Gastroesophageal sphincter (tissue), 4 donors: ENCODE data around the gene LMF1. TPM values are rescaled to one million over a fixed set of nuclear protein-coding genes. Genes with fewer than 3 reads are reported as not detected.

Experiments used
- ATAC-seq: fragments of 150-250 bp; one replicate; pipeline ENCODE4 v1.9.1; 2016; ENCODE audit warnings: mild to moderate bottlenecking, moderate library complexity
- H3K27ac ChIP-seq, 4 donors: fragments of 200-600 bp; sonication (generic) in 3 of 4; 1 replicate in 3 of 4; 2 replicates in 1 of 4; pipeline ENCODE4 v1.5.1; 2016 to 2019
- H3K27me3 ChIP-seq: fragments of 200-600 bp; sonication (generic); one replicate; pipeline ENCODE4 v1.5.1; 2019
- H3K36me3 ChIP-seq, 2 donors: fragments of 200-600 bp; sonication (generic); one replicate each; pipeline ENCODE4 v1.5.1; 2019; ENCODE audit warnings: control low read depth in 1 of 2
- H3K4me1 ChIP-seq, 3 donors: fragments of 200-600 bp; sonication (generic); 1 replicate in 2 of 3; 2 replicates in 1 of 3; pipeline ENCODE4 v1.5.1; 2016 to 2019; ENCODE audit warnings: control low read depth in 2 of 3
- H3K4me3 ChIP-seq, 2 donors: fragments of 200-600 bp; sonication (generic); one replicate each; pipeline ENCODE4 v1.5.1; 2019; ENCODE audit warnings: mild to moderate bottlenecking in 1 of 2, moderate library complexity in 1 of 2
- H3K9me3 ChIP-seq, 3 donors: fragments of 200-600 bp; sonication (generic); one replicate each; pipeline ENCODE4 v1.5.1; 2017 to 2019; ENCODE audit warnings: control low read depth in 2 of 3
- CTCF ChIP-seq, 4 experiments: fragments of 200-600 bp in 2 of 4; fragments of 450-650 bp in 2 of 4; sonication (generic) in 1 of 4; IDR thresholded peaks; one replicate each; pipeline ENCODE4 v1.5.1; 2017 to 2019; ENCODE audit warnings: antibody characterized with exemption in 4 of 4, mild to moderate bottlenecking in 2 of 4, moderate library complexity in 2 of 4
- EP300 ChIP-seq: sonication (generic); formaldehyde crosslinking; IDR thresholded peaks from one replicate; pipeline ENCODE4 v1.6.1; 2017; ENCODE audit warnings: antibody characterized with exemption, mild to moderate bottlenecking
- POLR2A ChIP-seq, 2 donors: fragments of 450-650 bp; IDR thresholded peaks; one replicate each; pipeline ENCODE4 v1.6.1; 2017; ENCODE audit warnings: antibody characterized with exemption in 2 of 2, mild to moderate bottlenecking in 2 of 2, moderate library complexity in 1 of 2
- POLR2AphosphoS5 ChIP-seq: sonication (generic); formaldehyde crosslinking; IDR thresholded peaks from one replicate; pipeline ENCODE4 v1.6.1; 2017; ENCODE audit warnings: antibody characterized with exemption
- WGBS, 2 donors: methylation state at CpG; one replicate each; pipeline ENCODE4 v1.1.5; 2018; ENCODE audit warnings: low coverage in 1 of 2; 5-methylcytosine and 5-hydroxymethylcytosine counted together
- total RNA-seq, 4 donors: library from RNA; depleted of rRNA; stranded (reverse); fragments of >200 nt; gene quantifications; one replicate each; pipeline ENCODE4 v1.1.0, GENCODE V29; 2016

Gene LMF1
- total RNA-seq, 4 donors from 2014 or later, result 13.7 to 57.3 (median 20.9) TPM

- WGBS, 2 donors, result 96% methylated on average over 15 of the region's 24 CpGs; no CpG with 5 or more reads in 1 of the 2 donors
- Histone ChIP-seq H3K9me3 (no peaks in the 10 kb centered on the region), H3K4me3 (no peak overlapping the region), H3K4me1 (no peaks in the 10 kb centered on the region), H3K27ac (no peak overlapping the region), H3K27me3 (no peaks in the 10 kb centered on the region), H3K36me3 (peaks cover 0 to 18% of the 10 kb centered on the region in 2 donors)
- TF ChIP-seq EP300, result no peak
- no peak for TF ChIP-seq POLR2A (IDR thresholded peaks at IDR 0.05)
- TF ChIP-seq CTCF (IDR thresholded peaks at IDR 0.05), result no peak
- TF ChIP-seq POLR2AphosphoS5, result no peak
- ATAC-seq, result no peak
Observed at GRCh38 chr16:856811-857210, 114.0 kb downstream of the LMF1 start.

GRCh38 chr16:856101-856500 is 114.7 kb downstream of the LMF1 start:
- H3K27me3 ChIP-seq, result no peaks in the 10 kb centered on the region
- WGBS, 2 donors, result no CpG with 5 or more reads among the region's 12 CpGs
- H3K4me3 ChIP-seq, result no peak overlapping the region
- no peaks in the 10 kb centered on the region for H3K9me3 ChIP-seq
- no peak overlapping the region for H3K27ac ChIP-seq
- ATAC-seq, result no peak
- no peaks in the 10 kb centered on the region for H3K4me1 ChIP-seq
- peaks cover 0 to 18% of the 10 kb centered on the region in 2 donors for H3K36me3 ChIP-seq
- TF ChIP-seq POLR2A (IDR thresholded peaks at IDR 0.05), result no peak
- no peak for TF ChIP-seq CTCF (IDR thresholded peaks at IDR 0.05)
- TF ChIP-seq EP300, result no peak
- no peak for TF ChIP-seq POLR2AphosphoS5

GRCh38 chr16:855471-855870 is 115.3 kb downstream of the LMF1 start:
- no peak overlapping the region for H3K27ac ChIP-seq
- H3K36me3 ChIP-seq, result peaks cover 0 to 18% of the 10 kb centered on the region in 2 donors
- no peaks in the 10 kb centered on the region for H3K27me3 ChIP-seq
- no peak for ATAC-seq
- TF ChIP-seq POLR2AphosphoS5, result no peak
- TF ChIP-seq CTCF (IDR thresholded peaks at IDR 0.05), result no peak
- no peak for TF ChIP-seq POLR2A (IDR thresholded peaks at IDR 0.05)
- TF ChIP-seq EP300, result no peak
- no peak overlapping the region for H3K4me3 ChIP-seq
- no CpG with 5 or more reads among the region's 13 CpGs for WGBS, 2 donors
- H3K9me3 ChIP-seq, result no peaks in the 10 kb centered on the region
- H3K4me1 ChIP-seq, result no peaks in the 10 kb centered on the region

GRCh38 chr16:854808-855410 is 115.9 kb downstream of the LMF1 start:
- 33% methylated on average over 3 of the region's 23 CpGs; no CpG with 5 or more reads in 1 of the 2 donors for WGBS, 2 donors
- ATAC-seq, result no peak
- Histone ChIP-seq H3K36me3 (peaks cover 0 to 18% of the 10 kb centered on the region in 2 donors), H3K4me1 (no peaks in the 10 kb centered on the region), H3K27ac (no peak overlapping the region), H3K9me3 (no peaks in the 10 kb centered on the region), H3K27me3 (no peaks in the 10 kb centered on the region), H3K4me3 (no peak overlapping the region)
- TF ChIP-seq POLR2A (IDR thresholded peaks at IDR 0.05) (no peak), CTCF (IDR thresholded peaks at IDR 0.05) (no peak), POLR2AphosphoS5 (no peak), EP300 (no peak)
